COLO668 (cell line): Measurements from ENCODE around the gene ERMARD.

ENCODE experiments used
- DNase-seq: peaks from one replicate; lab custom pipeline; 2025; ENCODE audit not compliant: unreplicated experiment; lab: John Stamatoyannopoulos, UW

ERMARD gene

DNA sequence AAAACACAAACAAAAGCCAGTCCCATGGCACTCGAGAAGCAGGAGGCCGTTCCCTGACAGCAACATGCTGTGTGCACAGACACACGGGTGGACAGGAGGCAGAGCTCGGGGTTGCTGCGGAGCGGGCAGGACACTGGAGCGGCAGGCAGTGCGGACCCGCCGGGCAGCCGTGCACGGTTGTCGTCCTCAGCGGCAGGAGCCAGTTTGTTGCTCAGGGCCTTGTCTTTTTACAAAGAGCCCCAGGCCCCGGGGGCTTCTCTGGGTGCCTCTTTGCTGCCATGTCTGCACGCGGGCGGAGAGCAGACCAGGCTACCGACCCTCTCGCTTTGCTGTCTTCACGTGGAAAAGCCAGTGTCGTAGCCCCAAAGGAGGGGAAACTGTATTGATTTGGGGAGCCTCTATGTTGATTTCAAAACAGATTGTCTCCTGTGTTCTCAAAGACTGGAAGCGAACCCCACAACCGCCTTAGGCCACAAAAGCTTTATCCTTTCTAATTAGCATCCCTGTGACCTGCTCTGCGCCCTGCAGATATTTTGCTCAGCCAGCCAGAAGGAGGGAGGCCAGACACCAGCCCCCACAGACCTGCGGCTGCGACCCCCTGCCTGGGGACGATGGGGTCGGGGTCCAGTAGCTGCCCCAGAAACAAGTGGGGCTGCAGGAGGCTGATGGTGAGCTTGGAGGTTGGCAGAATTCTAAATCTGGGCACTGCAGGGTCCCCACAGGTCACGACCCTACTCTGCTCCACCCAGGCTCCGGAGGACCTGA is 50.2 kb downstream of the ERMARD start:
- no peak for DNase-seq

DNA sequence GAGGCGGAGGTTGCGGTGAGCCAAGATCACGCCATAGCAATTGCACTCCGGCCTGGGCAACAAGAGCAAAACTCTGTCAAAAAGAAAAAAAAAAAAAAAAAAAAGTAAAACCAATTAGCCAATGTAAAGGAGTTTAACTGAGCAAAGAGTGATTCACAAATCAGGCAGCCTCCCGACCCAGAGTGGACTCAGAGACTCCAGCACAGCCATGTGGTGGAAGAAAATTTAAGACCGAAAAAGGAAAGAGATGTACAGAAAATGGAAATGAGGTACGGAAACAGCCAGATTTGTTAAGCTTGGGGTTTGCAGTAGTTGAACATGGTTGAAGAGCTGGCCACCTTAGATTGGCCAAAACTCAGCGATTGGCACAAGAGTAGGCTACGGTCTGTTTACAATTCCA is 51.4 kb downstream of the ERMARD start:
- no peak for DNase-seq

DNA sequence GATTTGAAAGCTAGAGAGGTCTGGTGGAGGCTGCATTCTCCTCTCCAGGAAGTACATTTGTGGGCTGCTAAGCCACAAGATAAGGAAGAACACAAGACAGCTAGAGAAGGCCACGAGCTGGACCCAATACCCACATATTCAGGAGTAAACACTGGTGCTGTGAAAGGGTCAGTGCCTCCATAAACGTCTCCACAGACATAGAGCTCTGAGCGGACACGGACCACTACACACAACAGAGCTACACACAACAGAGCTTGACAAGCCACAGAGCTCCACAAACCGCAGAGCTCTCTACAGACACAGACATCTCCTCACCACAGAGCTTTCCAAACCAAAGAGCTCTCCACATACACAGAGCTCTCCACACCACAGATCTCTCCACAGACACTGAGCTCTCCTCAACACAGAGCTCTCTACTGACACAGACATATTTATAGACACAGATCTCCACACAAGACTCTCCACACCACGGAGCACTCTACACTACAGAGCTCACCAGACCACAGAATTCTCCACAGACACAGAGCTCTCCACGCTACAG is 51.9 kb downstream of the ERMARD start:
- no peak for DNase-seq

DNA sequence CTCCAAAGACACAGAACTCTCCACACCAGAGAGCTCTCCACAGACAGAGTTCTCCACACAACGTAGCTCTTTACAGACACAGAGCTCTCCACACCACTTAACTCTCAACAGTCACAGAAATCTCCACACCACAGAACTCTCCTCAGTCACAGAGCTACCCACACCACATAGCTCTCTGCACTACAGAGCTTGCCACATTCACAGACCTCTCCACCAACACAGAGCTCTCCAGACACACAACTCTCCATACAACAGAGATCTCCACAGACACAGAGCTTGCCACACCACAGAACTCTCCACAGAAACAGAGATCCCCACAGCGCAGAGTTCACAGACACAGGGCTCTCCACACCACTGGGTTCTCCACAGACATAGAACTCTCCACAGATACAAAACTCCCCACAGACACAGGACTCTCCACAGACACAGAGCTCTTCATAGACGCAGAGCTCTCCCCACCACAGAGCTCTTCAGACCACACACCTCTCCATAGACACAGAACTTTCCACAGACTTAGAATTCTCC is 52.5 kb downstream of the ERMARD start:
- DNase-seq, result no peak

GRCh38 chr6:169804427-169804826 is 53.0 kb downstream of the ERMARD start:
- DNase-seq, result no peak

DNA sequence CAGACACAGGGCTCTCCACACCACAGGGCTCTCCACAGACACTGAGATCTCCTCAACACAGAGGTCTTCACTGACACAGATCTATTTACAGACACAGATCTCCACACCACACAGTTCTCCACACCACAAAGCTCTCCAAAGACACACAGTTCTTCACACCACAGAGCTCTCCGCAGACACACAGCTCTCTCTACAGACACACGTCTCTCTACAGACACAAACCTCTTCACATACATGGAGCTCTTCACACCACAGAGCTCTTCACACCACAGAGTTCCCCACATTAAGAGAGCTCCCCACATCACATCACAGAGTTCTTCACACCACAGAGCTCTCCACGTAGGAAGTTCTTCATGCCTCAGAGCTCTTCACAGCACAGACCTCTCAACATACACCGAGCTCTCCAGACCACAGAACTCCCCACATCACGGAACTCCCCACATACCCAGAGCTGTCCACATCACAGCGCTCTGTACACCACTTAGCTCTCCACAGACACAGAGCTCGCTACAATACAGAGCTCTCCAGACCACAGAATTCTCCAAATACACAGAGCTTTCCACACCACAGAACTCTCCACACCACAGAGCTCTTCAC is 53.9 kb downstream of the ERMARD start:
- no peak for DNase-seq

GRCh38 chr6:169806701-169807100 is 55.3 kb downstream of the ERMARD start:
- DNase-seq, result no peak

DNA sequence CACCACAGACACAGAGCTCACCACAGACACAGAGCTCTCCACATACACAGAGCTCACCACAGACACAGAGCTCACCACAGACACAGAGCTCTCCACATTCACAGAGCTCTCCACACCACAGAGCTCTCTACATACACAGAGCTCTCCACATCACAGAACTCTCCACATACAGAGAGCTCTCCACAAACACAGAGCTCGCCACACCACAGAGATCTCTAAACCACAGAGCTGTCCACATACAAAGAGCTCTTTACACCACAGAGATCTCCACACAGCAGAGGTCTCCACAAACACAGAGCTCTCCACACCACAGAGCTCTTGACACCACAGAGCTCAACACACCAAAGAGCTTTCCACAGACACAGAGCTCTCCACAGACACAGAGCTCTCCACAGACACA is 55.8 kb downstream of the ERMARD start:
- DNase-seq, result no peak

DNA sequence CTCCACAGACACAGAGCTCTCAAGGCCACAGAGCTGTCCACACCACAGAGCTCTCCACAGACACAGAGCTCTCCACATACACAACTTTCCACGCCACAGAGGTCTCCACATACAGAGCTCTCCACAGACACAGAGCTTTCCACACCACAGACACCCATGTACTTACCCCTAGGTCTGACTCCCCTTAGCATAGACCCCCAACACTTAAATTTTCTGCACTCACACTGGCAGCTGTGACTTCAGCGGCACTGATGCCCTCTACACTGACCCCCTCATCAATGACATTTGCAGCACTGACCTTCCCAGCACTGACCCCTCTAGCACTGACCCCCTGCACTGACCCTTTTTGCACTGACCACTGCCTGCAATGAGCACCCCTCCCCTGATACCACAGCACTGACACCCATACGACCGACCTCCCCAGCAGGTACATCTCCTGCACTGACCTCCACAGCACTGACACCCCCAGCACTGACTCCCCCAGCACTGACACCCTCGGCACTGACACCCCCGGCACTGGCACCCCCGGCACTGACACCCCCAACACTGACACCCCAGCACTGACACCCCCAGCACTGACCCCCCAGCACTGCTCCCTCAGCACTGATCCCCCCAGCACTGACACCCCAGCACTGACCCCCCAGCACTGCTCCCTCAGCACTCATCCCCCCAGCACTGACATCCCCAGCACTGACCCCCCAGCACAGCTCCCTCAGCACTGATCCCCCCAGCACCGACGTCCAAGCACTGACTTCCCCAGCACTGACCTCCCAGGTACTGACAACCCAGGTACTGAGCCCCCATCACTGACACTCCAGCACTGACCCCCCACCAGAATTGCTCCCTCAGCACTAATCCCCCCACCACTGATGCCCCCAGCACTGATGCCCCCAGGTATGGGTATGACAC is 56.5 kb downstream of the ERMARD start:
- no peak for DNase-seq

DNA sequence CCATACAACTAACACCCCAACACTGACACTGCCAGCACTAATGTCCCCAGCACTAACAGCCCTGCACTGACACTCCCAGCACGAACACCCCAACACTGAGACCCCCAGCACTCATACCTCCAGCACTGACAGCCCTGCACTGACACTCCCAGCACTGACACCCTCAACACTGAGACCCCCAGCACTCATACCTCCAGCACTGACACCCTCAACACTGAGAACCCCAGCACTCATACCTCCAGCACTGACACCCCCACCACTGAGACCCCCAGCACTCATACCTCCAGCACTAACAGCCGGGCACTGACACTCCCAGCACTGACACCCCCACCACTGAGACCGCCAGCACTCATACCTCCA is 57.2 kb downstream of the ERMARD start:
- no peak for DNase-seq

DNA sequence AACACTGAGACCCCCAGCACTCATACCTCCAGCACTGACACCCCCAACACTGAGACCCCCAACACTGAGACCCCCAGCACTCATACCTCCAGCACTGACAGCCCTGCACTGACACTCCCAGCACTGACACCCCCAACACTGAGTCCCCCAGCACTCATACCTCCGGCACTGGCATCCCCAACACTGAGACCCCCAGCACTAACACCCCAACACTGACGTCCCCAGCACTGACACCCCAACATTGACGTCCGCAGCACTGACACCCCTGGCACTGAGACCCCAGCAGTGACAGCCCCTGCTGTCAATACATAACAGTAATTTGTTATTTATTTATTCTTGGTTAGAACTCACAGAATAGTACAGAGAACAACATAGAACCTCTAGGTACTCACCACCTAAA is 58.0 kb downstream of the ERMARD start:
- DNase-seq, result no peak

DNA sequence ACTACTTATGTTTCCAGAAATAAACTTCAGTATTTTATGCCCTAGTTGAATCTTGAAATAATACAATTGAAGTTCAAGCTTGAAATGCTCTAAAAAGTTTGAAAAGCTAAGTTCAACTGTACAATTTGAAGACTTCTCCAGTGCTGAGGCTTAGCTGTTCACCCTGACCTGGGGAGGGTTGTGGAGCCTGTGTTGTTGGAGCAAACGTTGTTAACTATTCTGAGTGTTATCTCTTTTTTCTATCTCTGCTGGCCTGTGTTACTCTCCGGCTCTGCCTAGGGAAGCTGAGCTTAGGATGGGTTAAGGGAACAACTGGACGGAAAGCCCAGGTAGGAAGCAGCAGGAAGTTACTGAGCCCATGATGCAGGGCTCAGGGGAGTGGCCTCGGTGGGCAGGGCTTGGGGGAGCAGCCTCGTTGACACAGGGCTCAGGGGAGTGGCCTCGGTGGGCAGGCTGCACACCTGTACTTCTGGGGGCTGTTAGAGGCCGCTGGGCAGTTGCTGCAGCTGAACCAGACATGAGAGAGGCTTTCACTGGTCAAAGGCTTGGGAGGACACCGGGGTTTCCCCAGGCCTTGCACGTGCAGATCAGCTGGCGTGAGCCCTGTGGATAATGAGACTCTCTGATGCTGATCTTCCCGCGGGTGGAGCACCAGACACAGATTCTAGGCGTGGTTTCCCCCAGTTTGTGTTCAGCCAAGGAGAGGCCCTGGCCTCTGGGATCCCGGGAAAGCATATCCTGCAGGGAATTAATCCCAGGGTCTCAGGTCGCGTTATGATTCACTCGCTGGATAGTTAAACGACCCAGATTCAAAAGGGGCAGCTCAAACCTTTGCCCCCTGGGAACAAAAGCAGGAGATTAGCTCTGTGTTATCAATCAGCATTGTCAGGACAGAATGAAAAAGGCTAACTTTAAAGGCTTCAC is 58.9 kb downstream of the ERMARD start:
- peak; percentile 62 for DNase-seq

GRCh38 chr6:169811072-169811471 is 59.6 kb downstream of the ERMARD start:
- no peak for DNase-seq

- no peak for DNase-seq
Measured at GRCh38 chr6:169811521-169812256, 60.3 kb downstream of the ERMARD start.

GRCh38 chr6:169812257-169812644 is 60.8 kb downstream of the ERMARD start:
- no peak for DNase-seq

GRCh38 chr6:169813969-169814368 is 62.5 kb downstream of the ERMARD start:
- DNase-seq, result no peak

- DNase-seq, result no peak
Measured at GRCh38 chr6:169816054-169816453, 64.6 kb downstream of the ERMARD start.

- DNase-seq, result no peak
Measured at GRCh38 chr6:169816975-169817374, 65.6 kb downstream of the ERMARD start.

- DNase-seq, result no peak
Measured at GRCh38 chr6:169820358-169820757, 68.9 kb downstream of the ERMARD start.

DNA sequence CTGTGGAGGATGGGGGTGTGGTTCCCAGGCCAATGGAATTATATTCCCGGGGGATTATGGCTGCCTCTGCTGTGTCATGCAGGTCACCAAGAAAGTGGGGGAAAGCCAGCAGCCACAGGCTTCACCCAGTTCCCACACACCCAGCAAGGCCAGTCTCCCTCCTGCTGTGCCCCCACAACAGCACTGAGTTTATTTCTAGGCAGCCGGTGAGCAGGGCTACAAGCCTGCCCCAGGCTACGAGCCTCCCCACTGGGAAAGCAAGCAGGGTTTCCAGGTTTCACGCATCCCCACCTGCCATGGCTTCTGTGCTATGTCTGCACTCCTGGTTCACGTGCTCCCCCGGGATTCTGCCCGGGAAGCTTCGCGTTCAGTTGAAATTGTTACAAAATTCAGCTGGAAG is 72.6 kb downstream of the ERMARD start:
- DNase-seq, result peak; percentile 47
